ENCODE measurements around the gene MGLL.

MGLL gene

GRCh38 chr3:127858937-127859336, 36.6 kb upstream of the MGLL start:
- TF ChIP-seq CTCF (IDR thresholded peaks at IDR 0.05; ENCODE audit: insufficient read depth, low read length) (no peak), GABPA (IDR thresholded peaks at IDR 0.05; ENCODE audit: low read depth) (no peak), POLR2AphosphoS5 (IDR thresholded peaks at IDR 0.05; ENCODE audit: low read depth) (no peak), SPI1 (IDR thresholded peaks at IDR 0.05; ENCODE audit: borderline replicate concordance, low read depth) (no peak), REST (IDR thresholded peaks at IDR 0.05; ENCODE audit: insufficient replicate concordance, low read depth) (no peak)
- DNase-seq (ENCODE audit: low read depth in 1 of 2, low spot score in 1 of 2), result no peak
- no peak overlapping the region for H3K27ac ChIP-seq (replicated peaks)
- no peak overlapping the region for H3K4me3 ChIP-seq (replicated peaks; ENCODE audit: insufficient read depth, low read length)
- H3K27me3 ChIP-seq (ENCODE audit: insufficient read depth, poor library complexity, severe bottlenecking), result no peaks in the 10 kb centered on the region

- no peak for DNase-seq (ENCODE audit: low read depth in 1 of 2, low spot score in 1 of 2)
- Histone ChIP-seq H3K27ac (replicated peaks) (no peak overlapping the region), H3K4me3 (replicated peaks; ENCODE audit: insufficient read depth, low read length) (no peak overlapping the region), H3K27me3 (ENCODE audit: insufficient read depth, poor library complexity, severe bottlenecking) (no peaks in the 10 kb centered on the region)
- TF ChIP-seq POLR2AphosphoS5 (IDR thresholded peaks at IDR 0.05; ENCODE audit: low read depth) (no peak), SPI1 (IDR thresholded peaks at IDR 0.05; ENCODE audit: borderline replicate concordance, low read depth) (no peak), GABPA (IDR thresholded peaks at IDR 0.05; ENCODE audit: low read depth) (no peak), CTCF (IDR thresholded peaks at IDR 0.05; ENCODE audit: insufficient read depth, low read length) (no peak), REST (IDR thresholded peaks at IDR 0.05; ENCODE audit: insufficient replicate concordance, low read depth) (no peak)
Measured at GRCh38 chr3:127858521-127858920, 36.2 kb upstream of the MGLL start.

- no peak overlapping the region for H3K4me3 ChIP-seq (replicated peaks; ENCODE audit: insufficient read depth, low read length)
- no peaks in the 10 kb centered on the region for H3K27me3 ChIP-seq (ENCODE audit: insufficient read depth, poor library complexity, severe bottlenecking)
- TF ChIP-seq GABPA (IDR thresholded peaks at IDR 0.05; ENCODE audit: low read depth), result no peak
- DNase-seq (ENCODE audit: low read depth in 1 of 2, low spot score in 1 of 2), result no peak
- no peak overlapping the region for H3K27ac ChIP-seq (replicated peaks)
Measured at GRCh38 chr3:127857333-127857732, 35.0 kb upstream of the MGLL start.

- Histone ChIP-seq H3K27me3 (ENCODE audit: insufficient read depth, poor library complexity, severe bottlenecking) (no peaks in the 10 kb centered on the region), H3K4me3 (replicated peaks; ENCODE audit: insufficient read depth, low read length) (no peak overlapping the region), H3K27ac (replicated peaks) (no peak overlapping the region)
- TF ChIP-seq POLR2AphosphoS5 (IDR thresholded peaks at IDR 0.05; ENCODE audit: low read depth), result no peak
- TF ChIP-seq REST (IDR thresholded peaks at IDR 0.05; ENCODE audit: insufficient replicate concordance, low read depth), result no peak
- no peak for TF ChIP-seq GABPA (IDR thresholded peaks at IDR 0.05; ENCODE audit: low read depth)
- no peak for TF ChIP-seq CTCF (IDR thresholded peaks at IDR 0.05; ENCODE audit: insufficient read depth, low read length)
- TF ChIP-seq SPI1 (IDR thresholded peaks at IDR 0.05; ENCODE audit: borderline replicate concordance, low read depth), result no peak
- DNase-seq (ENCODE audit: low read depth in 1 of 2, low spot score in 1 of 2), result no peak
Measured at GRCh38 chr3:127856801-127857200, 34.5 kb upstream of the MGLL start.

Measured in HL-60 (cell line).